Measurements from ENCODE around the gene IKZF3.
"Not testable (repeated sequence)": the region's sequence is repeated elsewhere in the genome, so short reads cannot be mapped to it uniquely, and the experiment has no call there.

IKZF3 gene

GRCh38 chr17:39863918-39864746 is at the start of gene IKZF3:
TSS of gene IKZF3 (minus strand) at chr17:39864312. CDS start at chr17:39864126, 186 bp downstream.
- H3K27ac ChIP-seq = no peak within 1 kb of the TSS
- peaks cover 9% of the 10 kb centered on the region for H3K9me3 ChIP-seq (ENCODE audit: severe bottlenecking)
- peaks cover 20% of the 10 kb centered on the region for H3K27me3 ChIP-seq (ENCODE audit: insufficient read depth, low read depth, severe bottlenecking)
- TF ChIP-seq CTCF (IDR thresholded peaks at IDR 0.05; ENCODE audit: low read depth, low read length) = peak; percentile 55
- peak; percentile 80 for DNase-seq
- H3K4me3 ChIP-seq (ENCODE audit: low read depth, low read length) = peak within 1 kb of the TSS; percentile 28
- H3K36me3 ChIP-seq = no peaks in the 10 kb centered on the region

- H3K4me3 ChIP-seq (ENCODE audit: low read depth, low read length) = no peak overlapping the region
- no peaks in the 10 kb centered on the region for H3K27me3 ChIP-seq (ENCODE audit: insufficient read depth, low read depth, severe bottlenecking)
- H3K27ac ChIP-seq = no peak overlapping the region
- peaks cover 5% of the 10 kb centered on the region; the same call in 1 of the 2 replicates for H3K36me3 ChIP-seq
- no peak for DNase-seq
- TF ChIP-seq CTCF (IDR thresholded peaks at IDR 0.05; ENCODE audit: low read depth, low read length) = no peak
- H3K9me3 ChIP-seq (ENCODE audit: severe bottlenecking) = no peaks in the 10 kb centered on the region
These were observed 44.8 kb upstream of the IKZF3 start for GRCh38 chr17:39908789-39909352.

- no peak for DNase-seq
- Histone ChIP-seq H3K27me3 (ENCODE audit: insufficient read depth, low read depth, severe bottlenecking) (no peaks in the 10 kb centered on the region), H3K4me3 (ENCODE audit: low read depth, low read length) (no peak overlapping the region), H3K36me3 (no peaks in the 10 kb centered on the region), H3K9me3 (ENCODE audit: severe bottlenecking) (no peaks in the 10 kb centered on the region), H3K27ac (no peak overlapping the region)
- TF ChIP-seq CTCF (IDR thresholded peaks at IDR 0.05; ENCODE audit: low read depth, low read length) = no peak
These were observed 40.8 kb upstream of the IKZF3 start for GRCh38 chr17:39904990-39905288.

- Histone ChIP-seq H3K27ac (no peak overlapping the region), H3K4me3 (ENCODE audit: low read depth, low read length) (no peak overlapping the region), H3K36me3 (no peaks in the 10 kb centered on the region), H3K9me3 (ENCODE audit: severe bottlenecking) (no peaks in the 10 kb centered on the region), H3K27me3 (ENCODE audit: insufficient read depth, low read depth, severe bottlenecking) (no peaks in the 10 kb centered on the region)
- no peak for TF ChIP-seq CTCF (IDR thresholded peaks at IDR 0.05; ENCODE audit: low read depth, low read length)
- DNase-seq = no peak
These were observed 39.2 kb upstream of the IKZF3 start for GRCh38 chr17:39903158-39903884.

GRCh38 chr17:39902027-39902426 is 37.9 kb upstream of the IKZF3 start:
- H3K27ac ChIP-seq; H3K9me3 ChIP-seq (ENCODE audit: severe bottlenecking); H3K4me3 ChIP-seq (ENCODE audit: low read depth, low read length); H3K36me3 ChIP-seq; H3K27me3 ChIP-seq (ENCODE audit: insufficient read depth, low read depth, severe bottlenecking); DNase-seq: not testable (repeated sequence)

GRCh38 chr17:39899215-39899614 is 35.1 kb upstream of the IKZF3 start:
- no peaks in the 10 kb centered on the region for H3K36me3 ChIP-seq
- no peaks in the 10 kb centered on the region for H3K27me3 ChIP-seq (ENCODE audit: insufficient read depth, low read depth, severe bottlenecking)
- H3K4me3 ChIP-seq (ENCODE audit: low read depth, low read length) = no peak overlapping the region
- H3K9me3 ChIP-seq (ENCODE audit: severe bottlenecking) = no peaks in the 10 kb centered on the region
- DNase-seq = no peak
- TF ChIP-seq CTCF (IDR thresholded peaks at IDR 0.05; ENCODE audit: low read depth, low read length) = no peak
- H3K27ac ChIP-seq = no peak overlapping the region
